Activated T-helper 1 cell treated with anti-CD3 and anti-CD28 coated beads, Interleukin-2, amount 50 U/mL, for 16 hours (primary cell): ENCODE measurements around the gene DEK.
"Not testable (repeated sequence)": the region's sequence is repeated elsewhere in the genome, so short reads cannot be mapped to it uniquely, and the experiment has no call there.

ENCODE experiments used
- DNase-seq, 2 donors: peaks; one replicate each; pipeline ENCODE4 v3.0.0-alpha.2; 2020; ENCODE audit warnings: low read depth in 1 of 2, low spot score in 1 of 2

Gene DEK

GRCh38 chr6:18241208-18242038, 22.9 kb downstream of the DEK start:
- DNase-seq = no peak

- DNase-seq = no peak
These were observed 24.1 kb downstream of the DEK start for GRCh38 chr6:18240230-18240629.

- no peak for DNase-seq
These were observed 27.2 kb downstream of the DEK start for GRCh38 chr6:18237167-18237566.

GRCh38 chr6:18235524-18235923, 28.8 kb downstream of the DEK start:
- DNase-seq = no peak

- no peak for DNase-seq
These were observed 29.8 kb downstream of the DEK start for GRCh38 chr6:18234564-18234963.

GRCh38 chr6:18233770-18234169, 30.6 kb downstream of the DEK start:
- DNase-seq = not testable (repeated sequence)

- DNase-seq = not testable (repeated sequence)
These were observed 32.5 kb downstream of the DEK start for GRCh38 chr6:18231856-18232255.

GRCh38 chr6:18228590-18228989, 35.7 kb downstream of the DEK start:
- not testable (repeated sequence) for DNase-seq

GRCh38 chr6:18227166-18227565, 37.2 kb downstream of the DEK start:
- DNase-seq = not testable (repeated sequence)

- DNase-seq = not testable (repeated sequence)
These were observed 37.8 kb downstream of the DEK start for GRCh38 chr6:18226451-18227105.

GRCh38 chr6:18221288-18221615, 43.1 kb downstream of the DEK start:
- DNase-seq = no peak

DNA sequence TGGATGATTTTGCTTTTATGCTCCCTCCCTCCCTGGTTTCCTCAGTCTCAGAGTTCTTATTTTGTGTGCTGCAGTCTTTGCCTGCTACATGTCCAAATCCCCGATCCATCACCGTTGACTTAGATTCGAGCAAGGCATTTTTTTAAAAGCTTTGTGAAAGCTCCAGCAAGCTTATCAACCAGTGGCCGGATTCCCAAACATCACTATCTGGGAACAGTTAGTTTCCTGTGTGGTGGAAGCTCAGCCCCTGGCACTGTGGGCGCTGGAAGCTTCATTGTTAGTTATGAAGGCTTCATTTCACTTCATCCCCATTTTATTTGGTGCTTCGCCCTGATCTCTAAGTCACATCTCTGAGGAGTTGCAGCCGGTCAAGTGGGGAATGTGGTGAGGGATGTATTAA, 44.7 kb downstream of the DEK start:
- DNase-seq = no peak

- DNase-seq = no peak
These were observed 46.1 kb downstream of the DEK start for GRCh38 chr6:18218233-18218632.

GRCh38 chr6:18216411-18216810, 47.9 kb downstream of the DEK start:
- no peak for DNase-seq

DNA sequence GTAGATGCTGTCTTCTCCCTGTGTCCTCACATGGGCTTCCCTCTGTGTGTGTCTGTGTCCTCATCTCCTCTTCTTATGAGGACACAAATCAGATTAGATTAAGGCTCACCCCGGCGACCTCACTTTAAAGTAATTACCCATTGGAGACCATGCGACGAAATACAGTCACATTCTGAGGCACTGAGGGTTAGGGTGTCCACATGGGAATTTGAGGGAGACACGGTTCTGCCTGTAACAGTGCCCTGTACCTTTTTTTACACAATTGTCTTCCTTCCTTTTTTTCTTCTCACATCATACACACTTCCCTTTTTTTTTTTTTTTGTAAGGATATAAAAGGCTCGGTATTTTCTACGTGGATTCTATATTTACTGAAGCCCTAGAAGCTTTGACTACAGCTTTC, 48.9 kb downstream of the DEK start:
- no peak for DNase-seq

DNA sequence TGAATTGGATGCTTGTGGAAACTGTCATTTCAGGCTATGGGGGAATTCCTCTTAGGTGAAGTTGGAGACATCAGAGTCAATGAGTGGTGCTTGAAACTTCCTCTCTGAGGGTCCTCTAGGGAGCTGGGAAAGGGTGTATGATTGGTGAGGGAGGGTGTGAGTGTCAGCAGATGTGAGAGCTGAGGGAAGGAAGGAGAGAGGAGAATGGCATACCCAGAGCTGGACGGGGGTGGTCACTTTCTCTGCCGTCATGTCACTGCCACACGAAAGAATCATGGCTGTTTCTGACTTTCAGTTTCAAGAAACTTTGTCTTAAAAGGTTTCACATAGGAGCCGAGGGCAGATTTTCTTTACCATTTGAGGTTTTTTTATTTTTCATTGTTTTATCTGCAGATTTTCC, 50.3 kb downstream of the DEK start:
- DNase-seq = no peak

DNA sequence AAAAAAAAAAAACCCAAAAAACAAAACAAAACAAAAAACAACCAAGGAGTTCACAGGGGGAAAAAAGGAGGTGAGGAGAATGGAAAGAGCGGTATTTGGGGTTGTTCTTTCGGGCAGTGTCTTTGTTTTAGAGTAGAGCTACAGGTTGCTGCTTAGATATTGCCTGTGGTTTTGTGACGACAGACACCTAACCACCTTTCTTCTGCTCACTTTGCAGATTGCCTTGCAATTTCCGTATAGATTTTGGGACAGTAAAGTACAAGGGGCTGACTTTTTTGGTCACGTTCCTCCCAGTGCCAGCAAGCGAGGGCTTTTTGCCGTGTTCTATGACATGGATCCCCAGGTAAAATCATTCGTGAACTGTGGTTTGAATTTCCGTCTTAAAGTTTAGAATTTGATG, 50.9 kb downstream of the DEK start:
- DNase-seq = no peak

DNA sequence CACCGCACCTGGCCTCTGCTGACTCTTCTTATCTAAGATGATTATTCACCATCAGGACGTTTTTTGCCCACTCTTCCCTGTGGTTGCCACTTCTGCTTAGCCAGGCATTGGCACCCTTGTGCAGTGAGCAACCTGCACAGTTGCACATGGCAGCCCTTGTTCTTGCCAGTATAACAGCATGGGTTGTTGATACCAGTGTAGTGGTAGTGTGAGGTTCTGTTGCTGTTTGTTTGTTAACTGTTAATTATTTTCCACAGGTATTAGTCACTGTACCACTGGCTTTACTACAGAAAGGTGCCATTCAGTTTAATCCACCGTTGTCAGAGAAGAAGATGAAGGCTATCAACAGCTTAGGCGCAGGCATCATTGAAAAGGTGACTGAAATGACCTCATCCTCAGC, 52.1 kb downstream of the DEK start:
- no peak for DNase-seq

DNA sequence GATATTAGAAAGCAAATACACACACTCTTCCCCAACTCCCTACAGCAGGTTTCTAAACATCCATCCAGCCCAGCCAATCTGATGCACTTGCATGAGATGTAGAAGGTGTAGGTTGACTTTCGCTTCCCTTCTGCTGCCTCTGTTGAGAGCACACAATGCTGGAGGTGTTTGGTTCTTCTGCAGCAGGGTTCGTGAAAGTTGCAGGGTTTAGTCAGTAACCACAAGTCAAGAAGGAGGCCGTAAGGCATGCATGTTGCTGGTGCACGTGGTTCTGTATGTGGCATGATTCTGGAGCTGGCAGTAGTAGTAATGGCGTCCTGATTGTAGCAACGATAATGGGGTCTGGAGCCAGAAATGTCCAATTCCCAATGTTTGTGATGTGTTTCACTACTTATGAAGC, 53.0 kb downstream of the DEK start:
- no peak for DNase-seq

DNA sequence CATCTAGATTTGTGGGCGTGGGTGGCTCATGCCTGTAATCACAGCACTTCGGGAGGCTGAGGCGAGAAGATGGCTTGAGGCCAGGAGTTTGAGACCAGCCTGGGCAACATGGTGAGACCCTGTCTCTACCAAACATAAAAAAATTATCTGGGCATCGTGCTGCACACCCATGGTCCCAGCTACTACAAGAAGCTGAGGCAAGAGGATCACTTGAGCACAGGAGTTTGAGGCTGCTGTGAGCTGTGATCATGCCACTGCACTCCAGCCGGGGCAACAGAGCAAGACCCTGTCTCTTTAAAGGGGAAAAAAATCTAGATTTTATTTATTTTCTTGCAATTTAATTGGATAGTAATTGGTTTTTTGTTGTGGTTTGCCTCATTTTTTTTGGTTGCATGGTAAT, 53.6 kb downstream of the DEK start:
- no peak for DNase-seq

DNA sequence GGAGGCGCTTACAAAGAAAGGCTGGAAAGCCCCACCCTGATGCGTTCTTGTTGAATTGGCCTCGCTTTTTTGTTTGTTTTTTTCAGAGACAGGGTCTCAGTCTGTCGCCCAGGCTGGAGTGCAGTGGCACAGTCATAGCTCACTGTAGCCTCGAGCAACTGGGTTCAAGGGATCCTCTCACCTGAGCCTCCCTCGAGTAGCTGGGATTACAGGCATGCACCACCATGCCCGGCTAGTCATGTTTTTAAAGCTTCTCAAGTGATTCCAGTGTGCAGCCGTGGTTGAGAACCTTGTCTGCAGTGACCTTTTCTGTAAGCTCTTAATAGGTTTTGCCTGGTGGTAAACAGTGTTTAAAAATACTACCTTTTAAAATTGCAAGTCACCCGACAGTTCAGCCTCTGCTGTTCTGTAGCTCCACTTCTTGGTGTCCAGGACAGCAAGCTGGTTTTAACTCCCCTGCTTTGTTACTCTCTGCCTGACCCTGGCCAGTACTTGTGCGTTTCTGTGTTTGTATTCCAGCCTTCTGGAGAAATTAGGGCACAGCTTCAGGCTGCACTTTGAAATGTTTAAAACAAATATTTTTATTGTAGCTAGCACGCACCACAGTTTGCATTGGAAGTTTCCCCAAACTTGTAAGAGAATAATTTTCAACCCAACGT, 54.7 kb downstream of the DEK start:
- no peak for DNase-seq

DNA sequence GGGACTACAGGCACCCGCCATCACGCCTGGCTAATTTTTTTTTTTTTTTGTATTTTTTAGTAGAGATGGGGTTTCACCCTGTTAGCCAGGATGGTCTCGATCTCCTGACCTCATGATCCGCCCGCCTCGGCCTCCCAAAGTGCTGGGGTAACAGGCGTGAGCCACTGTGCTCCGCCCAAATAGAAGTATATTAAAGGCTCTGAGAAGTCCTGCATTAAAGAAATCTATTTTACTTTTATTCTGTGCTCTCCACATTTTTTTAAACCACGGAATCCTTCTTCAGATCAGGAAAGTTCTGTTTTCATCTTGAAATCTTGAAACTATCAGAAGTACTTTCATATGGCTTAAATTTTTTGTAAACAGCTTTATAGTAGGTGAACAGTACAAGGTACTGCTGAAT, 55.6 kb downstream of the DEK start:
- DNase-seq = not testable (repeated sequence)
